ENCODE measurements around the gene OR5AP2.

DNA sequence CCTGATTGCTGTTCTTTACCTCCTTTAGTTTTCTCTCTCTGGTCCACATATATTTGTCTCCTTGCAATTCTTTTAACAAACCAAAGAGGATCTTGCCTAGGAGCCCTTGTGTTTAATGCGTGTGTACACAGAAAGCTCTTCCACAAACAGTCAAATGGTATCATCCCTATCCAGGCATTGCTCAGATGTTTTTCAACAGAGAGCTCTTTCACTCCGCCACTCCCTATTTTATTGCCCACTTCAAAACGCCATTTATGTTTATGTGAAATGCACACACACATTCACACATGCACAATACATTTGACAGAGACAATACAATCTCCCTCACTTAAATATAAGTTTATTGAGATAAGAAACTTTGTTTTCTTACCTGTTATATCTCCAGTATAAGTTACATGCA, 4.7 kb downstream of the OR5AP2 start:
- TF ChIP-seq POLR2A (IDR thresholded peaks at IDR 0.05; ENCODE audit: low read depth, low read length) (no peak), EZH2 (IDR thresholded peaks at IDR 0.05; ENCODE audit: borderline replicate concordance, low read depth, low read length, severe bottlenecking) (no peak), POLR2AphosphoS5 (IDR thresholded peaks at IDR 0.05; ENCODE audit: insufficient read depth, low read depth, low read length) (no peak), JUN (IDR thresholded peaks at IDR 0.05; ENCODE audit: borderline replicate concordance, insufficient read depth, insufficient read length, low read depth) (no peak), GATA2 (IDR thresholded peaks at IDR 0.05; ENCODE audit: insufficient read depth, insufficient read length, low read depth, low read length) (no peak), MYC (IDR thresholded peaks at IDR 0.05; ENCODE audit: low read depth, low read length) (no peak)
- TF ChIP-seq, protein P1, sequence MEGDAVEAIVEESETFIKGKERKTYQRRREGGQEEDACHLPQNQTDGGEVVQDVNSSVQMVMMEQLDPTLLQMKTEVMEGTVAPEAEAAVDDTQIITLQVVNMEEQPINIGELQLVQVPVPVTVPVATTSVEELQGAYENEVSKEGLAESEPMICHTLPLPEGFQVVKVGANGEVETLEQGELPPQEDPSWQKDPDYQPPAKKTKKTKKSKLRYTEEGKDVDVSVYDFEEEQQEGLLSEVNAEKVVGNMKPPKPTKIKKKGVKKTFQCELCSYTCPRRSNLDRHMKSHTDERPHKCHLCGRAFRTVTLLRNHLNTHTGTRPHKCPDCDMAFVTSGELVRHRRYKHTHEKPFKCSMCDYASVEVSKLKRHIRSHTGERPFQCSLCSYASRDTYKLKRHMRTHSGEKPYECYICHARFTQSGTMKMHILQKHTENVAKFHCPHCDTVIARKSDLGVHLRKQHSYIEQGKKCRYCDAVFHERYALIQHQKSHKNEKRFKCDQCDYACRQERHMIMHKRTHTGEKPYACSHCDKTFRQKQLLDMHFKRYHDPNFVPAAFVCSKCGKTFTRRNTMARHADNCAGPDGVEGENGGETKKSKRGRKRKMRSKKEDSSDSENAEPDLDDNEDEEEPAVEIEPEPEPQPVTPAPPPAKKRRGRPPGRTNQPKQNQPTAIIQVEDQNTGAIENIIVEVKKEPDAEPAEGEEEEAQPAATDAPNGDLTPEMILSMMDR (IDR thresholded peaks at IDR 0.05; ENCODE audit: extremely low read depth in 1 of 2, insufficient read depth in 1 of 2, low read depth in 1 of 2, low read length in 2 of 2), result no peak
- TF ChIP-seq, protein P2, sequence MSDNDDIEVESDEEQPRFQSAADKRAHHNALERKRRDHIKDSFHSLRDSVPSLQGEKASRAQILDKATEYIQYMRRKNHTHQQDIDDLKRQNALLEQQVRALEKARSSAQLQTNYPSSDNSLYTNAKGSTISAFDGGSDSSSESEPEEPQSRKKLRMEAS (IDR thresholded peaks at IDR 0.05; ENCODE audit: insufficient read depth, insufficient read length), result no peak

Measured in endothelial cell of umbilical vein (primary cell).